HEK293 (cell line): ENCODE data around the gene HMSD.

Source experiments
- CTCF ChIA-PET: fragments of 350-600 bp; formaldehyde crosslinking; extraction: SDS; loops from one replicate; lab custom pipeline; 2021; ENCODE audit warnings: antibody characterized with exemption; lab: Yijun Ruan, JAX
- POLR2A ChIA-PET: fragments of 300-600 bp; formaldehyde crosslinking; extraction: SDS; loops from one replicate; lab custom pipeline; 2020; ENCODE audit warnings: antibody characterized with exemption, inconsistent platforms; lab: Yijun Ruan, JAX
- H3K27ac ChIP-seq: fragments of 200-500 bp; sonication (Bioruptor generic); 2 replicates; pipeline ENCODE4 v1.5.1; 2014; ENCODE audit warnings: low read depth, low read length, control low read depth, inconsistent platforms; ENCODE audit errors: extremely low read depth
- H3K36me3 ChIP-seq, 2 experiments: fragments of 200-500 bp in 1 of 2; sonication (Bioruptor generic) in 1 of 2; 1 replicate in 1 of 2; 2 replicates in 1 of 2; pipeline ENCODE4 v1.5.1; 2014 to 2017; ENCODE audit warnings: inconsistent platforms in 2 of 2, low read length in 2 of 2; ENCODE audit not compliant: control insufficient read depth in 2 of 2, insufficient read depth in 1 of 2
- H3K4me1 ChIP-seq: fragments of 200-500 bp; sonication (Bioruptor generic); 2 replicates; pipeline ENCODE4 v1.5.1; 2014; ENCODE audit warnings: mild to moderate bottlenecking, low read length, inconsistent platforms; ENCODE audit not compliant: control insufficient read depth, insufficient read depth
- H3K4me3 ChIP-seq: 2 replicates; pipeline ENCODE4 v1.5.1; 2011; ENCODE audit warnings: low read depth, mild to moderate bottlenecking, control low read depth, low read length, moderate library complexity
- H3K9me3 ChIP-seq: fragments of 200-500 bp; sonication (Bioruptor generic); 2 replicates; pipeline ENCODE4 v1.5.1; 2014; ENCODE audit warnings: low read depth, low read length, inconsistent platforms; ENCODE audit not compliant: control insufficient read depth, insufficient read depth
- EGR2 ChIP-seq: fragments of 450-650 bp; formaldehyde crosslinking; IDR thresholded peaks from 2 replicates; pipeline ENCODE4 v1.5.1; 2016; ENCODE audit warnings: low read depth, missing biosample characterization, missing genetic modification characterization
- PBX3 ChIP-seq: sonication (generic); formaldehyde crosslinking; IDR thresholded peaks from 2 replicates; pipeline ENCODE4 v1.8.1; 2022; ENCODE audit warnings: mild to moderate bottlenecking, moderate library complexity, missing genetic modification reagents
- TCF7L2 ChIP-seq: IDR thresholded peaks from 2 replicates; pipeline ENCODE4 v1.6.1; 2011; ENCODE audit warnings: low read depth, mild to moderate bottlenecking, inconsistent platforms, low read length, moderate library complexity, borderline replicate concordance
- ZNF157 ChIP-seq: fragments of 450-650 bp; formaldehyde crosslinking; IDR thresholded peaks from 2 replicates; pipeline ENCODE4 v1.5.1; 2016; ENCODE audit warnings: missing biosample characterization, missing genetic modification characterization
- ZNF184 ChIP-seq: fragments of 450-650 bp; IDR thresholded peaks from 2 replicates; pipeline ENCODE4 v1.5.1; 2018; ENCODE audit warnings: missing biosample characterization, mild to moderate bottlenecking, missing genetic modification characterization
- ZNF24 ChIP-seq: fragments of 450-650 bp; formaldehyde crosslinking; IDR thresholded peaks from 2 replicates; pipeline ENCODE4 v1.5.1; 2016; ENCODE audit warnings: missing biosample characterization, missing genetic modification characterization
- ZNF266 ChIP-seq: fragments of 450-650 bp; formaldehyde crosslinking; IDR thresholded peaks from 2 replicates; pipeline ENCODE4 v1.5.1; 2016; ENCODE audit warnings: missing biosample characterization, missing genetic modification characterization, low read depth
- ZNF354C ChIP-seq: fragments of 450-650 bp; formaldehyde crosslinking; IDR thresholded peaks from 2 replicates; pipeline ENCODE4 v1.5.1; 2016; ENCODE audit warnings: missing biosample characterization, missing genetic modification characterization, low read depth, borderline replicate concordance
- ZNF362 ChIP-seq: fragments of 450-650 bp; formaldehyde crosslinking; IDR thresholded peaks from 2 replicates; pipeline ENCODE4 v1.5.1; 2016; ENCODE audit warnings: missing biosample characterization, missing genetic modification characterization
- ZNF366 ChIP-seq: fragments of 450-650 bp; formaldehyde crosslinking; conservative IDR thresholded peaks from 2 replicates; pipeline ENCODE4 v1.5.1; 2016; ENCODE audit warnings: missing biosample characterization, missing genetic modification characterization
- ZNF423 ChIP-seq: fragments of 450-650 bp; formaldehyde crosslinking; IDR thresholded peaks from 2 replicates; pipeline ENCODE4 v1.5.1; 2016; ENCODE audit warnings: missing biosample characterization, missing genetic modification characterization
- ZNF521 ChIP-seq: fragments of 450-650 bp; formaldehyde crosslinking; IDR thresholded peaks from 2 replicates; pipeline ENCODE4 v1.5.1; 2017; ENCODE audit warnings: missing biosample characterization, mild to moderate bottlenecking, missing genetic modification characterization
- ZNF560 ChIP-seq: fragments of 450-650 bp; formaldehyde crosslinking; IDR thresholded peaks from 2 replicates; pipeline ENCODE4 v1.5.1; 2017; ENCODE audit warnings: missing biosample characterization, missing genetic modification characterization, borderline replicate concordance
- ZNF654 ChIP-seq: fragments of 450-650 bp; formaldehyde crosslinking; IDR thresholded peaks from 2 replicates; pipeline ENCODE4 v1.5.1; 2016; ENCODE audit warnings: low read depth, missing biosample characterization, missing genetic modification characterization
- TF ChIP-seq, protein P1 (sequence below): fragments of 450-650 bp; formaldehyde crosslinking; IDR thresholded peaks from 2 replicates; pipeline ENCODE4 v1.5.1; 2016; ENCODE audit warnings: missing biosample characterization, missing genetic modification characterization

Gene HMSD

GRCh38 chr18:63979409-63979920 is 30.4 kb downstream of the HMSD start (continued):
- TF ChIP-seq, protein P1, sequence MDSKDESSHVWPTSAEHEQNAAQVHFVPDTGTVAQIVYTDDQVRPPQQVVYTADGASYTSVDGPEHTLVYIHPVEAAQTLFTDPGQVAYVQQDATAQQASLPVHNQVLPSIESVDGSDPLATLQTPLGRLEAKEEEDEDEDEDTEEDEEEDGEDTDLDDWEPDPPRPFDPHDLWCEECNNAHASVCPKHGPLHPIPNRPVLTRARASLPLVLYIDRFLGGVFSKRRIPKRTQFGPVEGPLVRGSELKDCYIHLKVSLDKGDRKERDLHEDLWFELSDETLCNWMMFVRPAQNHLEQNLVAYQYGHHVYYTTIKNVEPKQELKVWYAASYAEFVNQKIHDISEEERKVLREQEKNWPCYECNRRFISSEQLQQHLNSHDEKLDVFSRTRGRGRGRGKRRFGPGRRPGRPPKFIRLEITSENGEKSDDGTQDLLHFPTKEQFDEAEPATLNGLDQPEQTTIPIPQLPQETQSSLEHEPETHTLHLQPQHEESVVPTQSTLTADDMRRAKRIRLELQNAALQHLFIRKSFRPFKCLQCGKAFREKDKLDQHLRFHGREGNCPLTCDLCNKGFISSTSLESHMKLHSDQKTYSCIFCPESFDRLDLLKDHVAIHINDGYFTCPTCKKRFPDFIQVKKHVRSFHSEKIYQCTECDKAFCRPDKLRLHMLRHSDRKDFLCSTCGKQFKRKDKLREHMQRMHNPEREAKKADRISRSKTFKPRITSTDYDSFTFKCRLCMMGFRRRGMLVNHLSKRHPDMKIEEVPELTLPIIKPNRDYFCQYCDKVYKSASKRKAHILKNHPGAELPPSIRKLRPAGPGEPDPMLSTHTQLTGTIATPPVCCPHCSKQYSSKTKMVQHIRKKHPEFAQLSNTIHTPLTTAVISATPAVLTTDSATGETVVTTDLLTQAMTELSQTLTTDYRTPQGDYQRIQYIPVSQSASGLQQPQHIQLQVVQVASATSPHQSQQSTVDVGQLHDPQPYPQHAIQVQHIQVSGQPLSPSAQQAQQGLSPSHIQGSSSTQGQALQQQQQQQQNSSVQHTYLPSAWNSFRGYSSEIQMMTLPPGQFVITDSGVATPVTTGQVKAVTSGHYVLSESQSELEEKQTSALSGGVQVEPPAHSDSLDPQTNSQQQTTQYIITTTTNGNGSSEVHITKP (tag by site-specific recombination) = no peak
- peak; percentile 71 for TF ChIP-seq ZNF654 (tag by site-specific recombination)
- TF ChIP-seq, all 188 proteins: peak for 2

DNA sequence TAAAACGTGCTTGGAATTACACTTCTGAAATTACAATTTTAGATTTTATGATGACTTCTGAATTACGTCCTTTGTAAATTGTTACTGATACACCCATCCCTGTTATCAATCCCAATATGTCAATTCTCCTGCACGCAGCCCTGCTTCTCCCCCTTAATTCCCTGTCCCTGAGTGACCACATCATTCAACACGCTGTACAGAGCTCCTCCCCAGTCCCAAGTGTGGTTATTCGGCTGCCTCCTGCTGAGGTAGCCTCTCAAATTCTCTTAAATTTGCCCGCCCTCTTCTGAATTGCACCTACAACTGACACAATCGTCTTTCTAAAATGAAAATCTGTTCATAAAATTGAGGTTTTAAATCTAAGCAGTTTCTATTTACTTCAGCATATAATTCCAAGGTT is 30.9 kb downstream of the HMSD start:
- ChIA-PET CTCF (interaction anchor here (0.6 to 1.5 kb wide), 9 partner anchors 11 to 1326 kb away, joined by 3 to 13 read pairs (median 4); no protein-coding TSS in a partner anchor), POLR2A (interaction anchor here (0.6 kb wide), 1 partner anchor 10 kb away, joined by 3 read pairs; no protein-coding TSS in a partner anchor)
- no peaks in the 10 kb centered on the region for H3K4me1 ChIP-seq
- H3K36me3 ChIP-seq = peaks cover 0 to 8% of the 10 kb centered on the region in 2 experiments; a peak in 1 of 3 replicates
- H3K9me3 ChIP-seq = no peaks in the 10 kb centered on the region
- TF ChIP-seq PBX3 (CRISPR knock-in tag) = no peak
- TF ChIP-seq ZNF423 (tag by site-specific recombination) = no peak
- no peak for TF ChIP-seq TCF7L2
- no peak for TF ChIP-seq ZNF354C
- no peak for TF ChIP-seq ZNF266 (tag by site-specific recombination)
- TF ChIP-seq ZNF157 (tag by site-specific recombination) = no peak
- TF ChIP-seq EGR2 = no peak
- no peak for TF ChIP-seq ZNF362 (tag by site-specific recombination)
- no peak for TF ChIP-seq ZNF560
- no peak for TF ChIP-seq ZNF366 (tag by site-specific recombination)
- no peak for TF ChIP-seq ZNF521 (tag by site-specific recombination)
- no peak for TF ChIP-seq ZNF24 (tag by site-specific recombination)
- no peak overlapping the region for H3K4me3 ChIP-seq
- no peak overlapping the region for H3K27ac ChIP-seq

DNA sequence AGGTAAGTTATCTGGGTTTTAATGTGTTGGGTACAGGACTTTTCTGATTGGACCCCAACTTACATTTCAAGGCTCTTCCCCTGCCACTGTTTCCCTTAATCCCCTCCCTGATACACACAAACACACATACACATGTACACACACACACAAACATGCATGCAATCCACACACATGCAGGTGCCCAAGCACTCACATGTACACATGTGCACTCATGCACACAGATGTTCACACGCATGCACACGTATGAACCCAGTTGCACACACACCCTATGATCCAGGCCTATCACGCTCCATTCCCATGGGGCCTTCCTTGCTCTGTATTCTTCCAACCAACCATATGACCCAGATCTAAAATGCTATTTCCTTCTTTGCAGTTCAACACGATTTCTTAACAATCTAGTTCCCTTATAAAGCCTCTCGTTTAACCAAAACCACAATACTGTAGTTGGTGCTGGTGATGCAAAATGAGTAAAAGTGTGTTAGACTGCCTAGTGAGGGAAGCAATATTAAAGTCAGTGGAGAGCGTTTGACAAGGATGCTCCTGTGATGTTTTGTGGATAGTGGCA is 31.9 kb downstream of the HMSD start:
- CTCF ChIA-PET = interaction anchor here (1.5 kb wide), 1 partner anchor 157 kb away, joined by 4 read pairs; no protein-coding TSS in a partner anchor
- POLR2A ChIA-PET = no interaction called here
- H3K36me3 ChIP-seq = peaks cover 0 to 8% of the 10 kb centered on the region in 2 experiments; a peak in 1 of 3 replicates
- TF ChIP-seq ZNF157 (tag by site-specific recombination) (no peak), ZNF184 (tag by site-specific recombination) (no peak)
- no peaks in the 10 kb centered on the region for H3K4me1 ChIP-seq
- H3K4me3 ChIP-seq = no peak overlapping the region
- H3K9me3 ChIP-seq = no peaks in the 10 kb centered on the region
- no peak overlapping the region for H3K27ac ChIP-seq
